Measurements from ENCODE around the gene ARHGAP8.
"Not testable (repeated sequence)": the region's sequence is repeated elsewhere in the genome, so short reads cannot be mapped to it uniquely, and the experiment has no call there.

Gene ARHGAP8

DNA sequence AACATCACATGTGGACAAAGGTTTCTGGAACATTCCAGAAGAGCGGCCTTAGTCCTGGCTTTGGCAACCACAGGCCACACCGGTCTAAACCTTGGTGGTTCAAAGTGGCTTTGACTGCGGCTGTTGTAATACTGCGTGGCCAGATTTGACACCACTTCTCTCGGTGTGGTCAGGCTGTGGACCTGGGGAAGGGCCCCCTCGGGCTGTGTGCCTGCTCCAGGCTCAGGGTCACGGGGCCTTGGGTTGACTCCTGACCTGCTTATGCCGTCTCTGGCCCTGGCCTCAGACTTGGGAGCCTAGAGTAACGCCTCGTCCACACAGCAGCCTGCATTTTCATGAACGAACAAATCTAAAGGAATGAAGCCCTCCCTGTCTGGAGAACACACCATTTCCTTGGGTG lies 139.4 kb downstream of the ARHGAP8 start:
- DNase-seq = no peak

GRCh38 chr22:44892243-44892642 lies 139.9 kb downstream of the ARHGAP8 start:
- no peak for DNase-seq

DNA sequence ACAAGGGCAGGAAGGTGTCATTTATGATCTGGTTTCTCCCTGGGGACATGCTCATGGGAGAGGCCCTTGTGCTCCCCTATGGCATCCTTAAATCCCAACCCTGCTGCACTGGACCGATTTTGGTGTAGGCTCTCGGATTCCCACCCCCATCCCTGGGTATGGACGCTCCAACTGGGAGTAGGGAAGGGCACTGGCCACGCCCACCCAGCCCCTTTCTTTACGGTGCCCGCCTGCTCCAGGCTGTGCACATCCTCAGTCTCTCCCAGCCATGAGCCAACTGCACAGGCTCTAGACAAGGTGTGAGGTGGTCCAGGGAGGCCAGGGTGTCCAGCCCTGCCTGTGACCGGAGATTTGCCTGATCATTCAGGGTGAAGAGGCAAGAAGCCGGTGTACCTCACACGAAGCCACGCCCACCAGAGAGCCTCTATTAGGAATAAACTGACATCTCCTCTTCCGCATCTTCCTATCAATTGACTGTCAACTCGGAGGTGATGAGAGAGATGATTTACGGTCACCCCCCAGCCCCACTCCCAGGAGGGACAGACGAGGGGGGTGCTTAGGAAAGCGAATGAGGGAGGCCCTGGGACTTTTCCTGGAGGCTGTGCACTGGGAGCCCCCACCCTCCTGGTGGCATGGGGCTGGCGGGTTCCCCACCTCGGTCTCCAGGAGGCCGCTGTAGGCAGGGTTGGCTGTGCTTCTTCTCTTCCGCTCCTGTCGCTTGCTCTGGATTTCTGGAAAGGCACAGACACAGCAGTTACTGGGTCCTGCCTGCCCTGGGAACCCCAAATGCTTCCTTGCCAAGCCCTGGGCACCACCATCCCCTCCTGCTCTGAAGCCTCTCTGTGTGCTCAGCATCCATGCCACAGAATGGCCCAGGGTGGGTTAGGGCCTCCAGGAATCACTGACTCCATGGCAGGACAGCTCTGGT lies 140.7 kb downstream of the ARHGAP8 start:
- DNase-seq = no peak

DNA sequence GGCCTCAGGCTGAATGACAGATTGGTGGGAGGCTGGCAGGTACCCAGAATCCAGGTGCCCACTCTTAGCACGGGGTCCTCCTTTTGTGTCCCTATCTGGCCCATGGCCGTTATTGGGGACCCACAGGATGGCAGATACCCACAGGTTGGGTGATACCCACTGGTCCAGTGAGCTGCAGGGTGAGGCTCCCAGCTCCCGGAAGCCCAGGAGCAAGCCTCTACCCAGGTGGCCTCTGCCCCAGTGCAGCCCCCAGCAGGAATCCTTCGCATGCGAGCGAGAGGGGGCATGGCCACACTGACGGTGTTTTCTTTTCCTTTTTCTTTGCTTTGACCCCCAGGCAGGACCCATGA lies 141.3 kb downstream of the ARHGAP8 start:
- DNase-seq = no peak

DNA sequence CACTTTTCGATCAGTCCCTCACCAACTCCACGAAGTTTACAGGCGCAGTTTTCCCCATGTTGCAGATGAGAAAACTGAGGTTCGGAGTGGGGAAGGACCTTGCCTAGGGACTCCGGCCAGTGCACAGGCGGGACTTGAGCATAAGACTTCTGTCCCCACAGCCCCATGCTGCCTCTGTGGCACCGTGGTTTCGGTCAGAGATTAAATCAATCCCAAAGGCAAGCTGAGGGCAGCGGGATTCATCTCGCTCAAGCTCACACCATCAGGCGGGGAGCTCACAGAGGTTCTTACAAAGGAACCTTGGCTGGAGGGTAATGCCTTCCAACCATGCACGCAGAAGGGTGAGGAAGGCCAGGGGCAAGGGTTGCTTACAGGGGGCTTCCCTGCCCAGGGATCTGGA lies 141.9 kb downstream of the ARHGAP8 start:
- DNase-seq = no peak

- no peak for DNase-seq
Observed at GRCh38 chr22:44894782-44895181, 142.4 kb downstream of the ARHGAP8 start.

DNA sequence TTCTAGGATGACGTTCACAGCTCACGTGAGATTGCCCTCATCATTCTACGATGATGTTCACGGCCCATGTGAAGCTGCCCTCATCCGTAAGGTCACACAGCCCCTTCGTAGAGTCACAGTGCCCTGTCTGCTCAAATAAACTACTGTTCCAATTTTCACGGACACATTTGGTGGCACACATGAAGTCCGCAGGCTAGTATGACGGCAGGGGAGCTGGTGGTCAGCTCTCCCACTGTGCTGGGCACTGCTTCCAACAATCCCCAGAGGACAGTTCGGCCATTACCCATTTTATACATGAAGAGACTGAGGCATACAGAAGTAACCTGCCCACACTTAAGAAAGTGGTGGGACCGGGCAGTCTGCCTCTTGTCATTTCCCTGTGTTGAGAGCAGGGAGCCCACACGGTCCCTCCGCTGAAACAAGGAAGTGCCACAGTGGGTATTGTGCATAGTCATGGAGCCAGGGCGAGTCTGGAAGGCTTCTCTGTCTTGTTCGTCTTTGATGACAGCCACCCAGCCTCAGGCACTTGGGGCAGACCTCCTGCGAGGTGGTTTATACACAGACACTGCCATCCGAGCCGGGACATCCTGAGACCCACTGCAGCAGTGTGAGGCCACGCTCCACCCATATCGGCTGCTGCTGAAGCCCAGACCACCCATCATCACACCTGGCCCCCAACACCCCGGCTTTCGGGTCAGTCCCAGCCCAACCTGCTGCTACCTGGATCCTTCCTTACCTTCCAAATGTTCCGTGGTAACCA lies 143.1 kb downstream of the ARHGAP8 start:
- DNase-seq = no peak

DNA sequence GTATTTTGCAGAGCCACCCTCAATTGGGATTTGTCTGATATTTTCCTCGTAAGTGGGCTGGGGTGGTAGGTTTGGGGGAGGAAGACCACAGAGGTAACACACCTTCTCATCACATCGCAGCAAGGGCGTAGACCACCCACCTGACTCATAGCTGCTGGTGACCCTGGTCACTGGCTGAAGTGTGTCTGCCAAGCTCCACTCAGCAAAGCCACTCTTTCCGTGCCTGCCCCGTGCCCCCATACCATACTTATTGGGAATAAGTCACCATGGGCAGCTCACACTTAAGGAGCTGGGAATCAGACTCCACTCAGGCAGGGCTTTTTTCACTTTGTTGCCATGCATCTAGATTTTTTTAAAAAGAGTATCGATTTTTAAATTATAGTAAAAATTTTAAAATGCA lies 145.9 kb downstream of the ARHGAP8 start:
- DNase-seq = no peak

- no peak for DNase-seq
Observed at GRCh38 chr22:44901301-44901700, 148.9 kb downstream of the ARHGAP8 start.

GRCh38 chr22:44903164-44903563 lies 150.8 kb downstream of the ARHGAP8 start:
- not testable (repeated sequence) for DNase-seq

DNA sequence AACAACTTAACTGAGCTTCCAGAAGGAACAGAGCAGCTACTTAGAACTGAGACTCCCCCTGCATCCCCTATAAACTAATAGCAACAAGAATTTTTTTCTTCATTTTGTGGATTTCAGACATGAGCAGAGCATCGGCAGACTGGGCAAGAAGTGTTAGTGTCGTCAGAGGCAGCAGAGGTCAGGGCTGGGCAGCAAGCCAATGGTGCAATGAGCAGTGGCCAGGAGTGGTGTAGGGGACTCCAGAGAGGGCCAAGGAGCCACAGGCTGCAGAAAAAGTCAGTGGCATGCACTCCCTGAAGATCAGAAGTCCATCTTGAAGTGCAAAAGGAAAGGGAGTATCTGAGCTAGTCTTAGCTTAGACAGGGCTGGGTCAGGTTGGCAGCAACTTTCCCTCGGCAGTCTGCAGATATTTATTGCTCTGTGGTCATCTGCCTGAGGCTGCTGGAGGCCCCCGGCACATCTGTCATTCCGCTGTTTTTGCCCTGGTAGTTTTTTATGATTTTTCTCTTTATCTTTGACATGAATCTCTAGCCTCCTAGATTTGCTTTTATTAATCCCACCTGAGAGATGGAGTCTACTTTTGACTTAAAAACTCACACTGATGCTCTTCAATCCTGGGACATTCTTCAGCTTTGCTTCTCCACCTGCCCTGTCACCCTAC lies 152.2 kb downstream of the ARHGAP8 start:
- not testable (repeated sequence) for DNase-seq

- DNase-seq = no peak
Observed at GRCh38 chr22:44906248-44906936, 154.0 kb downstream of the ARHGAP8 start.

DNA sequence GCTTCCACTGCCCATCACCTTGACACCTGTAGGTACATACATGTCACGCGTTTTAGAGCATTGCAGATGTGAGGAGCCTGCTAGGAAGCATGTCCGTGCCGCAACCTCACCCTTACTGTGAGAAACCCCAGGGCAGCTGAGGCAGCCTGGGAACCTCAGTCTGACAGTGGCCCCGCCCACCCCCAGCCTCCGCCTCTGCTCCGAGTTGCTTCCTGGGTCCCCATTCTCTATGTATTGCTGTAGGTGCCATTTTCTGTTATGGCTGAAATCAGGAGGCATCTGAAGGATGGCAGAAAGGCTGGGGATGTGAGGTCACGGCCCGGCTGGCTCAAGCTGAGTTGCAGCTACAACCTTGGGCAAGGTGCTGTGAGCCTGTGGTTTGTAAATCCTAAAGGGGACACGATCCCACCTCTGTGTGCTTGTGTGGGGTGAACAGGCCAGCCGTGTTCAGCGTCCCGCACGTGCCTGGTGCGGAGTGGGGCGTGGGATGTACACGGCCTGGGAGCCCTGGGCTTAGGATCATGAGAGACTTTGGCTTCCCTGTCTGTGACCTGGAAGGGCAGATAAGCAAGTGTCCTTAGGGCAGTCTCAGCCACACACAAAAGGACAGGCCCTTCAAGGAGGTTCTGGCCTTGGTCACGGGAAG lies 154.7 kb downstream of the ARHGAP8 start:
- DNase-seq = no peak

DNA sequence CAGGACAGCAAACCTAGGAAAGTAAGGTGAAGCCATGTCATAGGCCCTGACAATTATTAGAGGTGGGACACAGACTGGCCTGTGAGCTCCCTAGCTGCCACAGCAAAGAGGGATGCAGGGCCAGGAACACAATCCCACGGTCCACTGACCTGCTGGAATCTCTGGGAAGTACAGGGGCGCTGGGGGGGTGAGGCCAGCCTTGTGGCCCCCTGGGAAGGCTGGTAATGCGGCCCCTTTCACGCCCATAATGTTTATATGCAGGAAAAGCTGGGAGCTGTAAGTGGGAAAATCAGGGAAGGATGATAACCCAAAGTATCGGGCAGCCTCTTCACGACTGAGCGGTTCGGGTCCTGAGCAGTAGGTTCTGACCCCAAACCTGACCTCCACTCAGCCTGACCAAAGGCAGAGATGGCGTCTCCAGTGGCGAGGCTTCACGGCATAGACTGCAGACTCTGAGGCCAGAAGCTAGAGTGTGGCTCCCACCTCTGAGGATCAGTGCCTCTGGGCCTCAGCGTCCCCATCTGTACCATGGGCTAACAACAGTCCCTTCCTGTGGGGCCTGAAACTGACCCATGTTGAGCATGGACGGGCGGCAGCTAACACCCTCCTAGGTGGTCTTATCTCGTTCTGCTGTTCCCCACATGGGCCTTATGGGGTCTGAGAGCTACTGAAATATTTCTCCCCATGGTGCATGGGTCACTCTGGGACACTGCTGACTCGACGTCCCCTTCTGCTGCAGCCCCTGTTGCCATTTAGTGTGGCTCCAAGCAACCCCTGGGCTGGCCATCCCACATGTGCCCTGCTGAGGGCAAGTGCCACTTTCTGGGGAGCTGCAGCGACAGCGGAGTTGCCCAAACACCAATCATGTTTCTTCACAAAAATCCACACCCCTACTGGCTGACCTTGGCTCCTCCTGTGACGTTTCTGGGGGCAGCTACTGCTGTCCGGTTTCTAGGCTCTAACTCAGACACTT lies 155.7 kb downstream of the ARHGAP8 start:
- DNase-seq = no peak

GRCh38 chr22:44909241-44909640 lies 156.9 kb downstream of the ARHGAP8 start:
- DNase-seq = no peak

All from NCI-H2227 treated with DMSO at 0.1 percent for 48 hours (cell line).